GM18517 (cell line): Measurements from ENCODE around the gene NCAM2.
"Not testable (repeated sequence)": the region's sequence is repeated elsewhere in the genome, so short reads cannot be mapped to it uniquely, and the experiment has no call there.

ENCODE experiments used
- ATAC-seq: cut with Tn5 transposase; IDR thresholded peaks from one replicate; pipeline ENCODE4 v1.9.1; 2021; ENCODE audit warnings: mild to moderate bottlenecking, moderate library complexity; ENCODE audit not compliant: unreplicated experiment

Gene NCAM2

GRCh38 chr21:21101911-21102310 is 103.7 kb downstream of the NCAM2 start:
- ATAC-seq, result no peak

- no peak for ATAC-seq
Observed at GRCh38 chr21:21102896-21103295, 104.7 kb downstream of the NCAM2 start.

GRCh38 chr21:21103692-21104091 is 105.5 kb downstream of the NCAM2 start:
- ATAC-seq, result no peak

- ATAC-seq, result no peak
Observed at GRCh38 chr21:21109736-21110135, 111.5 kb downstream of the NCAM2 start.

GRCh38 chr21:21111309-21111920 is 113.2 kb downstream of the NCAM2 start:
- ATAC-seq, result no peak

GRCh38 chr21:21114461-21114860 is 116.3 kb downstream of the NCAM2 start:
- ATAC-seq, result no peak

GRCh38 chr21:21119091-21119490 is 120.9 kb downstream of the NCAM2 start:
- no peak for ATAC-seq

GRCh38 chr21:21122680-21123079 is 124.5 kb downstream of the NCAM2 start:
- no peak for ATAC-seq

GRCh38 chr21:21132390-21132789 is 134.2 kb downstream of the NCAM2 start:
- ATAC-seq, result no peak

GRCh38 chr21:21137986-21138385 is 139.8 kb downstream of the NCAM2 start:
- no peak for ATAC-seq

- no peak for ATAC-seq
Observed at GRCh38 chr21:21146587-21147373, 148.6 kb downstream of the NCAM2 start.

- ATAC-seq, result no peak
Observed at GRCh38 chr21:21147374-21147745, 149.2 kb downstream of the NCAM2 start.

GRCh38 chr21:21148009-21148408 is 149.8 kb downstream of the NCAM2 start:
- no peak for ATAC-seq

- no peak for ATAC-seq
Observed at GRCh38 chr21:21148514-21148913, 150.3 kb downstream of the NCAM2 start.

- ATAC-seq, result not testable (repeated sequence)
Observed at GRCh38 chr21:21149445-21149844, 151.2 kb downstream of the NCAM2 start.

- no peak for ATAC-seq
Observed at GRCh38 chr21:21151231-21151630, 153.0 kb downstream of the NCAM2 start.

GRCh38 chr21:21156397-21156796 is 158.2 kb downstream of the NCAM2 start:
- no peak for ATAC-seq

GRCh38 chr21:21156957-21157356 is 158.7 kb downstream of the NCAM2 start:
- no peak for ATAC-seq

- no peak for ATAC-seq
Observed at GRCh38 chr21:21158376-21158918, 160.2 kb downstream of the NCAM2 start.

- no peak for ATAC-seq
Observed at GRCh38 chr21:21159253-21159899, 161.2 kb downstream of the NCAM2 start.

GRCh38 chr21:21162786-21163185 is 164.6 kb downstream of the NCAM2 start:
- ATAC-seq, result no peak

GRCh38 chr21:21163904-21164303 is 165.7 kb downstream of the NCAM2 start:
- no peak for ATAC-seq
